Measurements from ENCODE around the gene ZC3H12C.

DNA sequence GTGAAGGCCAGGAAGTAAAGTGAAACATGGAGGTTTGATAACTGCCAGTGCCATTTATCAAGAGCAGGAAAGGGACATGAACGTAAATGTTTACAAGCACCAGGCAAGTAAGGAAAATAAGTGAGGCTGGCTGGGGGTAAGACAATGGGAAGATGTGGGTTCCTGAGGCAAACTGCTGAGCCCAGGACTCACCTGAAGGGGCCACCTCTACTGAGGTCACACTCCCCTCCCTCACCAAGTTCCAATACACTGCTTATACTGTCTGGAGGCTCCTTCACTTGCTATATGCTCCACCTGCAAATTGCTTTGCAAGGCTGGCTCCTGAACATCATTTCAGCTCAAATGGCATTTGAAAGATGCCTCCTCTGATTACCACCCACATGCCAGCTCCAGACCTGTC, 10.3 kb upstream of the ZC3H12C start:
- TF ChIP-seq, protein P1, sequence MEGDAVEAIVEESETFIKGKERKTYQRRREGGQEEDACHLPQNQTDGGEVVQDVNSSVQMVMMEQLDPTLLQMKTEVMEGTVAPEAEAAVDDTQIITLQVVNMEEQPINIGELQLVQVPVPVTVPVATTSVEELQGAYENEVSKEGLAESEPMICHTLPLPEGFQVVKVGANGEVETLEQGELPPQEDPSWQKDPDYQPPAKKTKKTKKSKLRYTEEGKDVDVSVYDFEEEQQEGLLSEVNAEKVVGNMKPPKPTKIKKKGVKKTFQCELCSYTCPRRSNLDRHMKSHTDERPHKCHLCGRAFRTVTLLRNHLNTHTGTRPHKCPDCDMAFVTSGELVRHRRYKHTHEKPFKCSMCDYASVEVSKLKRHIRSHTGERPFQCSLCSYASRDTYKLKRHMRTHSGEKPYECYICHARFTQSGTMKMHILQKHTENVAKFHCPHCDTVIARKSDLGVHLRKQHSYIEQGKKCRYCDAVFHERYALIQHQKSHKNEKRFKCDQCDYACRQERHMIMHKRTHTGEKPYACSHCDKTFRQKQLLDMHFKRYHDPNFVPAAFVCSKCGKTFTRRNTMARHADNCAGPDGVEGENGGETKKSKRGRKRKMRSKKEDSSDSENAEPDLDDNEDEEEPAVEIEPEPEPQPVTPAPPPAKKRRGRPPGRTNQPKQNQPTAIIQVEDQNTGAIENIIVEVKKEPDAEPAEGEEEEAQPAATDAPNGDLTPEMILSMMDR (conservative IDR thresholded peaks at IDR 0.05; ENCODE audit: low read depth, low read length): no peak
- TF ChIP-seq POLR2A (IDR thresholded peaks at IDR 0.05; ENCODE audit: low read depth, low read length): no peak
- TF ChIP-seq, protein P2, sequence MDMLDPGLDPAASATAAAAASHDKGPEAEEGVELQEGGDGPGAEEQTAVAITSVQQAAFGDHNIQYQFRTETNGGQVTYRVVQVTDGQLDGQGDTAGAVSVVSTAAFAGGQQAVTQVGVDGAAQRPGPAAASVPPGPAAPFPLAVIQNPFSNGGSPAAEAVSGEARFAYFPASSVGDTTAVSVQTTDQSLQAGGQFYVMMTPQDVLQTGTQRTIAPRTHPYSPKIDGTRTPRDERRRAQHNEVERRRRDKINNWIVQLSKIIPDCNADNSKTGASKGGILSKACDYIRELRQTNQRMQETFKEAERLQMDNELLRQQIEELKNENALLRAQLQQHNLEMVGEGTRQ (IDR thresholded peaks at IDR 0.05; ENCODE audit: low read depth, low read length): no peak
- TF ChIP-seq, protein P3, sequence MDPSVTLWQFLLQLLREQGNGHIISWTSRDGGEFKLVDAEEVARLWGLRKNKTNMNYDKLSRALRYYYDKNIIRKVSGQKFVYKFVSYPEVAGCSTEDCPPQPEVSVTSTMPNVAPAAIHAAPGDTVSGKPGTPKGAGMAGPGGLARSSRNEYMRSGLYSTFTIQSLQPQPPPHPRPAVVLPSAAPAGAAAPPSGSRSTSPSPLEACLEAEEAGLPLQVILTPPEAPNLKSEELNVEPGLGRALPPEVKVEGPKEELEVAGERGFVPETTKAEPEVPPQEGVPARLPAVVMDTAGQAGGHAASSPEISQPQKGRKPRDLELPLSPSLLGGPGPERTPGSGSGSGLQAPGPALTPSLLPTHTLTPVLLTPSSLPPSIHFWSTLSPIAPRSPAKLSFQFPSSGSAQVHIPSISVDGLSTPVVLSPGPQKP (IDR thresholded peaks at IDR 0.05; ENCODE audit: borderline replicate concordance, low read depth, low read length): no peak
- TF ChIP-seq RFX5 (IDR thresholded peaks at IDR 0.05; ENCODE audit: low read depth, low read length): no peak
- TF ChIP-seq BHLHE40 (IDR thresholded peaks at IDR 0.05; ENCODE audit: low read depth, low read length): no peak
- no peak for TF ChIP-seq SMC3 (IDR thresholded peaks at IDR 0.05; ENCODE audit: low read depth, low read length)
- TF ChIP-seq RCOR1 (IDR thresholded peaks at IDR 0.05; ENCODE audit: insufficient replicate concordance, low read length): no peak
- TF ChIP-seq RAD21 (IDR thresholded peaks at IDR 0.05; ENCODE audit: low read length): no peak
- TF ChIP-seq MAFK (IDR thresholded peaks at IDR 0.05; ENCODE audit: low read depth, low read length): no peak
- no peak for TF ChIP-seq MAZ (IDR thresholded peaks at IDR 0.05; ENCODE audit: borderline replicate concordance, low read depth, low read length)
- TF ChIP-seq NFE2L2 (IDR thresholded peaks at IDR 0.05; ENCODE audit: low read depth, low read length): no peak
- no peak for TF ChIP-seq CEBPB (IDR thresholded peaks at IDR 0.05; ENCODE audit: low read depth, low read length)
- no peak for TF ChIP-seq MXI1 (IDR thresholded peaks at IDR 0.05; ENCODE audit: borderline replicate concordance, low read depth, low read length)

All from IMR-90 (cell line).